Aortic smooth muscle cell (primary cell): ENCODE data around the gene RTF2. TPM values are rescaled to one million over a fixed set of nuclear protein-coding genes. Genes with fewer than 3 reads are reported as not detected.

Source experiments
- total RNA-seq: library from RNA; depleted of rRNA; stranded (reverse); fragments of >200 nt; gene quantifications from 2 replicates; pipeline ENCODE4 v1.2.3, GENCODE V29; 2014

The RTF2 gene
- 85.5 and 94.3 TPM in 2 replicates for total RNA-seq

GRCh38 chr20:56468316-56469076, at the start of gene RTF2:
RTF2 (plus strand) TSS chr20:56468627; CDS start chr20:56468698, 71 bp downstream.

GRCh38 chr20:56524444-56524843, 56.0 kb downstream of the RTF2 start, which contains the start of gene FAM209A:
FAM209A (plus strand) TSS chr20:56524744; CDS start chr20:56524809, 65 bp downstream.

GRCh38 chr20:56532946-56533345, 64.5 kb downstream of the RTF2 start, which contains the start of gene FAM209B:
FAM209B (plus strand) TSS chr20:56533246; CDS start chr20:56533342, 96 bp downstream.

Other genes with a start within 250 kb of the RTF2 start
- gene MC3R, start 219.9 kb upstream of the RTF2 start, total RNA-seq = not detected in 2 replicates
- 34.2 and 39.3 TPM in 2 replicates for gene FAM210B, start 109.7 kb upstream of the RTF2 start, total RNA-seq
- 15.2 and 27.0 TPM in 2 replicates for gene AURKA, start 76.4 kb upstream of the RTF2 start, total RNA-seq
- 27.3 and 29.9 TPM in 2 replicates for gene CSTF1, start 76.0 kb upstream of the RTF2 start, total RNA-seq
- gene CASS4, start 56.4 kb upstream of the RTF2 start, total RNA-seq = 0.13 TPM in 1 of 2 replicates, not detected in the other
- 0.12 TPM in 1 of 2 replicates, not detected in the other for gene FAM209A, start 56.1 kb downstream of the RTF2 start, total RNA-seq
- not detected in 2 replicates for gene FAM209B, start 64.6 kb downstream of the RTF2 start, total RNA-seq
- not detected in 2 replicates for gene TFAP2C, start 160.7 kb downstream of the RTF2 start, total RNA-seq